Tibial artery (tissue), 4 donors: ENCODE results near the gene HIP1.
"Not testable (repeated sequence)": the region's sequence is repeated elsewhere in the genome, so short reads cannot be mapped to it uniquely, and the experiment has no call there.

ENCODE experiments used
- DNase-seq, 2 donors: peaks; one replicate each; pipeline ENCODE4 v3.0.0-alpha.2; 2019
- H3K27ac ChIP-seq, 2 donors: fragments of 200-600 bp; sonication (generic) in 1 of 2; 1 replicate in 1 of 2; 2 replicates in 1 of 2; pipeline ENCODE4 v1.5.1; 2018 to 2019; ENCODE audit warnings: mild to moderate bottlenecking in 1 of 2
- H3K27me3 ChIP-seq, 2 donors: fragments of 200-600 bp; sonication (generic) in 1 of 2; one replicate each; pipeline versions ENCODE4 v1.5.1 to v1.6.0; 2016 to 2019
- H3K36me3 ChIP-seq, 3 donors: fragments of 200-600 bp; sonication (generic) in 2 of 3; one replicate each; pipeline ENCODE4 v1.5.1; 2016 to 2019; ENCODE audit warnings: mild to moderate bottlenecking in 2 of 3
- H3K4me1 ChIP-seq, 4 donors: fragments of 200-600 bp; sonication (generic) in 2 of 4; 1 replicate in 3 of 4; 2 replicates in 1 of 4; pipeline ENCODE4 v1.5.1; 2016 to 2019
- H3K4me3 ChIP-seq, 2 donors: fragments of 200-600 bp; sonication (generic) in 1 of 2; 1 replicate in 1 of 2; 2 replicates in 1 of 2; pipeline ENCODE4 v1.5.1; 2018 to 2019; ENCODE audit warnings: mild to moderate bottlenecking in 2 of 2
- H3K9me3 ChIP-seq, 3 donors: fragments of 200-600 bp; sonication (generic) in 1 of 3; one replicate each; pipeline ENCODE4 v1.5.1; 2016 to 2019
- intact Hi-C: fragments of 100-400 bp; cut with DNase I; formaldehyde crosslinking; loops from one replicate; pipeline ENCODE4 v1.15.0; 2023; ENCODE audit warnings: low total_unique reads
- TF ChIP-seq, protein P1 (sequence below), 2 experiments: fragments of 200-600 bp in 1 of 2; fragments of 450-650 bp in 1 of 2; IDR thresholded peaks; one replicate each; pipeline ENCODE4 v1.5.1; 2017 to 2019; ENCODE audit warnings: antibody characterized with exemption in 2 of 2, mild to moderate bottlenecking in 1 of 2, moderate library complexity in 1 of 2

Gene HIP1

DNA sequence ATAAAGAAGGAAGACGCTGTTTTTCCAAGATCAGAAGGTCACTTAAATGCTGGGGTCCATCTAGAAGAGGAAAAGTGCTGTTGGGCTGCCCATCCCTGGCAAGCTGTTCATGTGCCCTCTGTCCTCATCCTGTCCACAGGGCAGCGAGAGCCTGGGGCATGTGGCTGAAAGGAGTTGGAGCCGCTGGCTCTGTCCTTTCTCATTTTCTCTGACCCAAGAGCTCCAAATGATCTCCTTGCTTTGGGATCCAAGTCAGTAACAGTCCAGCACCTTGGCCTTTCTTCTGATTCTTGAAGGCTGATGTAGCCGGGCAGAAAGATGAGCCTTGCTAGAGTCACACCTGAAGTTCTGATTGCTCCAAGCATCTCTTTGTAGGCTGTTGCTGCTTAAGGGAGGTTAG lies 202.2 kb downstream of the HIP1 start:
- Histone ChIP-seq H3K9me3 (no peaks in the 10 kb centered on the region), H3K4me3 (no peak overlapping the region), H3K4me1 (no peaks in the 10 kb centered on the region), H3K27me3 (no peaks in the 10 kb centered on the region), H3K27ac (no peak overlapping the region), H3K36me3 (peaks cover 61 to 74% (median 70%) of the 10 kb centered on the region in 3 donors)
- TF ChIP-seq, protein P1, sequence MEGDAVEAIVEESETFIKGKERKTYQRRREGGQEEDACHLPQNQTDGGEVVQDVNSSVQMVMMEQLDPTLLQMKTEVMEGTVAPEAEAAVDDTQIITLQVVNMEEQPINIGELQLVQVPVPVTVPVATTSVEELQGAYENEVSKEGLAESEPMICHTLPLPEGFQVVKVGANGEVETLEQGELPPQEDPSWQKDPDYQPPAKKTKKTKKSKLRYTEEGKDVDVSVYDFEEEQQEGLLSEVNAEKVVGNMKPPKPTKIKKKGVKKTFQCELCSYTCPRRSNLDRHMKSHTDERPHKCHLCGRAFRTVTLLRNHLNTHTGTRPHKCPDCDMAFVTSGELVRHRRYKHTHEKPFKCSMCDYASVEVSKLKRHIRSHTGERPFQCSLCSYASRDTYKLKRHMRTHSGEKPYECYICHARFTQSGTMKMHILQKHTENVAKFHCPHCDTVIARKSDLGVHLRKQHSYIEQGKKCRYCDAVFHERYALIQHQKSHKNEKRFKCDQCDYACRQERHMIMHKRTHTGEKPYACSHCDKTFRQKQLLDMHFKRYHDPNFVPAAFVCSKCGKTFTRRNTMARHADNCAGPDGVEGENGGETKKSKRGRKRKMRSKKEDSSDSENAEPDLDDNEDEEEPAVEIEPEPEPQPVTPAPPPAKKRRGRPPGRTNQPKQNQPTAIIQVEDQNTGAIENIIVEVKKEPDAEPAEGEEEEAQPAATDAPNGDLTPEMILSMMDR (IDR thresholded peaks at IDR 0.05), result no peak
- no peak for DNase-seq
- intact Hi-C loops, result no loop called here

DNA sequence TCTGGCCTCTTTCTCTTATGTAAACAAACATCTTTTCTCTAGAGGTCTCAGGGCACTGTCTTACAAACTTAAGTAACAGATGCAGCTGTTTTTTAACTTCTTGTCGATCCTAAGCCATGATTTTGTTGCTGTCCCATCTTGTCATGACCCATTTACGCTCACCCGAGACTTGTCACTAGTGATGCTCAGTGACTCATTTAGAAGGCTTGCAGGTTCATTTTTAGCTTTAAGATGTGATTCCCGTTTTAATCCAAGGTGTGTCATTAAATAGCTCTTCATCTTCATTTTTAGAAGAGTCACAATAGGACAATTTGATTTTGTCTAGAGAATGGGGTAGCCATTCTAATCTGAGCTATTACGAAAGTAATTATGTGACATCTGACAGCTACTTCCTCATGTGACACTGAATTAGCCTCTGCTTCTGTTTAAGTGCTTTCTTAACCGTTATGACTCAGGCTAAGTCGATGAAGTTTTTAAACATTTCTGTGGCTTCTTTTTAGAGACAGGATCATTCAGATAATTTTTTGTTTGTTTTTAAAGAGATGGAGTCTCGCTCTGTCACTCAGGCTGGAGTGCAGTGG lies 203.9 kb downstream of the HIP1 start:
- Histone ChIP-seq H3K36me3 (peaks cover 44 to 57% (median 53%) of the 10 kb centered on the region in 3 donors), H3K9me3 (no peaks in the 10 kb centered on the region), H3K4me1 (no peaks in the 10 kb centered on the region), H3K4me3 (no peak overlapping the region), H3K27ac (no peak overlapping the region), H3K27me3 (no peaks in the 10 kb centered on the region)
- DNase-seq, result no peak
- intact Hi-C loops, result no loop called here
- TF ChIP-seq, protein P1 (IDR thresholded peaks at IDR 0.05), result no peak

- H3K27ac ChIP-seq, result no peak overlapping the region
- H3K36me3 ChIP-seq, result peaks cover 35 to 49% (median 44%) of the 10 kb centered on the region in 3 donors
- DNase-seq, result no peak
- no peaks in the 10 kb centered on the region for H3K4me1 ChIP-seq
- H3K27me3 ChIP-seq, result no peaks in the 10 kb centered on the region
- no peaks in the 10 kb centered on the region for H3K9me3 ChIP-seq
- intact Hi-C loops, result no loop called here
- no peak overlapping the region for H3K4me3 ChIP-seq
- TF ChIP-seq, protein P1 (IDR thresholded peaks at IDR 0.05), result no peak
Observed at GRCh38 chr7:75533926-75534325, 204.8 kb downstream of the HIP1 start.

DNA sequence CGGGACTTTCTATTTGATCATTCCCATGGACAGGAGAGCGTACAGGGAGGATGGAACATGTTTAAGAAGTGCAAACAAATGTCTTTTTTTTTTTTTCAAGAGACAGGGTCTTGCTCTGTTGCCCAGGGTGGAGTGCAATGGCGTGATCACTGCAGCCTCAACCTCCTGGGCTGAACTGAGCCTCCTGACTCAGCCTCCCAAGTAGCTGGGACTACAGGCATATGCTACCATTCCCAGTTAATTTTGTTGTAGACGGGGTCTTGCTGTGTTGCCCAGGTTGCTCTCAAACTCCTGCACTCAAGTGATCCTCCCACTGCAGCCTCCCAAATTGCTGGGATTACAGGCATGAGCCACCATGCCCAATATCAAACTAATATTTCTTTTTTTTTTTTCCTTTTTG lies 206.1 kb downstream of the HIP1 start:
- Histone ChIP-seq H3K36me3 (peaks cover 30 to 37% (median 32%) of the 10 kb centered on the region in 3 donors), H3K27ac (no peak overlapping the region), H3K4me1 (peaks cover 0 to 7% (median 0%) of the 10 kb centered on the region in 4 donors), H3K27me3 (no peaks in the 10 kb centered on the region), H3K4me3 (no peak overlapping the region), H3K9me3 (no peaks in the 10 kb centered on the region)
- TF ChIP-seq, protein P1 (IDR thresholded peaks at IDR 0.05), result no peak
- intact Hi-C loops, result no loop called here
- no peak for DNase-seq

DNA sequence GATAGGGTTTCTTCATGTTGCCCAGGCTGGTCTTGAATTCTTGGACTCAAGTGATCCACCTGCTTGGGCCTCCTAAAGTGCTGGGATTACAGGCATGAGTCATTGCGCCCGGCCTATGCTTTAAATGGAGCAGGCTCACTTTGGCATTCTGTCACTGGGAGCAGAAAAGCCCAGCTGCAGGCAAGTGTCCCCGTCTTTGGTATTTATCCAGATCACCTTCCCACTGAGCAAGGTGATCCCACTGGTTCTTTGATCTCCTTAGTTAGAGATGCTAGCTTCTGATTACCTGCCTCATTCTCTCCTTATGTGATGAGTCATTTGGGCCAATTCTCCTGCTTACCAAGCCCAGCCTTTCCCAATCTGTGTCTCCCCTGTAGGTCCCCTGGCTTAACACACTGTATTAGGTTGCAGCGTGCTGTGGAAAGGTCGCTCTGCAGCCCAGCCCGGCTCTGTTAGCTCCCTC lies 207.4 kb downstream of the HIP1 start:
- Histone ChIP-seq H3K36me3 (peaks cover 18 to 25% (median 20%) of the 10 kb centered on the region in 3 donors), H3K4me3 (no peak overlapping the region), H3K27ac (no peak overlapping the region), H3K27me3 (no peaks in the 10 kb centered on the region), H3K4me1 (peaks cover 0 to 16% (median 10%) of the 10 kb centered on the region in 4 donors), H3K9me3 (no peaks in the 10 kb centered on the region)
- intact Hi-C loops, result no loop called here
- no peak for DNase-seq
- TF ChIP-seq, protein P1 (IDR thresholded peaks at IDR 0.05), result no peak

DNA sequence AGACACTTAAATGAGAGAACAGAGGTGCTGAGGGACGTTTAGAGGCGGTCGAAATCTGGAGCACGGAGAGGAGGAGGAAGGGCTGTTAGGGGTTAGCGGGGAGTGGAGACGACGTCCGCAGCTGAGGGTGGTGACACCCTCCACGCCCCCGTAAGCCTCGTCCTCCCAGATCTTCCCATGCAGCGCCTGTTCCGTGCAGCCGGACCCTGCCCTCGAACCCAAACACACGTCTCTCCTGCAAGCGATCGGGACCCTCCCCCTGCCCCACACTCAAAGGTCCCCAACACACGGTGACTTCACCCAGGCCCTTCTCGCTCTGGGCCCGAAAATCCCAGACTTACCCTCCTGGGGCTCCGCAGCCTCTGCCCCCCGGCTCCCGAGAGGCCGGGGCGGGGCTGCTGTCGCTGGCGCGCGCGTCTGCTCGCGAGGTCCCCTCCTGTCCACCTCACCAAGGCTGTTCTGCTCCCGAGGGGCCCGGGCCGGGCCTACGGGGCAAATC lies 211.5 kb downstream of the HIP1 start:
- Histone ChIP-seq H3K4me3 (peak overlapping the region; percentile 91 to 93), H3K27ac (peak overlapping the region; percentile 85 to 89), H3K36me3 (peaks cover 24 to 36% (median 29%) of the 10 kb centered on the region in 3 donors), H3K4me1 (peaks cover 0 to 25% (median 12%) of the 10 kb centered on the region in 4 donors)
- intact Hi-C loops, DNase-seq, H3K27me3 ChIP-seq, H3K9me3 ChIP-seq: not testable (repeated sequence)

GRCh38 chr7:75521727-75522126 lies 217.0 kb downstream of the HIP1 start:
- H3K27me3 ChIP-seq, intact Hi-C loops, H3K4me3 ChIP-seq, H3K27ac ChIP-seq, H3K9me3 ChIP-seq, DNase-seq: not testable (repeated sequence)
- Histone ChIP-seq H3K36me3 (peaks cover 40 to 62% (median 44%) of the 10 kb centered on the region in 3 donors), H3K4me1 (peaks cover 0 to 12% (median 6%) of the 10 kb centered on the region in 4 donors)

GRCh38 chr7:75518842-75519241 lies 219.9 kb downstream of the HIP1 start:
- H3K9me3 ChIP-seq, intact Hi-C loops, DNase-seq, H3K27ac ChIP-seq, H3K27me3 ChIP-seq, H3K4me3 ChIP-seq, H3K4me1 ChIP-seq: not testable (repeated sequence)
- peaks cover 33 to 55% (median 44%) of the 10 kb centered on the region in 3 donors for H3K36me3 ChIP-seq

DNA sequence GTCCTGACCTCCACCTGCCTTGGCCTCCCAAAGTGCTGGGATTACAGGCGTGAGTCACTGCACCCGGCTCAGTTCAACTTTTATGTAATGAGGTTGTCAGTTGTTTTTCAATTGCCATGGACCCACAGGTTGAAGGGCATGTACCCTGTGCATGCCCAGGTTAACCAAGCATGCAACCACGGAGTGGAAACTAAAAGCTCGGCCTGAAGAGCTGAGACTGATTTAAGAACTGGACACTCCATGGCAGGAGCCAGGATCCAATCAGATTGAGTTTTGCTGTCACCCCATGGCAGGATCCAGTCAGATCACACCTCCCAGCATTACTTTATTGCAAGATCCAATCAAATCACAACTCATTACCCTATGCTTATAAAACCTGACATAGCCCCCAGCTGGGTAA lies 229.7 kb downstream of the HIP1 start:
- H3K27me3 ChIP-seq, H3K4me1 ChIP-seq, H3K9me3 ChIP-seq, DNase-seq, H3K4me3 ChIP-seq, H3K27ac ChIP-seq, intact Hi-C loops: not testable (repeated sequence)
- H3K36me3 ChIP-seq, result peaks cover 4 to 20% (median 5%) of the 10 kb centered on the region in 3 donors
